Activated naive CD4-positive, alpha-beta T cell treated with anti-CD3 and anti-CD28 coated beads for 36 hours (primary cell): ENCODE measurements around the gene SMYD2. TPM values are rescaled to one million over a fixed set of nuclear protein-coding genes. Genes with fewer than 3 reads are reported as not detected.

Source experiments
- CTCF ChIA-PET: fragments of 350-600 bp; sonication (Branson Sonifier 250); formaldehyde crosslinking; loops from one replicate; lab custom pipeline; 2021; ENCODE audit warnings: antibody characterized with exemption; lab: Charles Lee
- DNase-seq: peaks from one replicate; pipeline ENCODE4 v3.0.0-alpha.2; 2020
- H3K27ac Mint-ChIP-seq: one replicate; pipeline ENCODE4 v1.8.0; 2021; ENCODE audit warnings: mild to moderate bottlenecking, mixed read lengths
- H3K27me3 Mint-ChIP-seq: one replicate; pipeline ENCODE4 v1.8.0; 2021; ENCODE audit warnings: low read depth, mixed read lengths
- H3K36me3 Mint-ChIP-seq: one replicate; pipeline ENCODE4 v1.8.0; 2021; ENCODE audit warnings: low read depth, mixed read lengths
- H3K4me1 Mint-ChIP-seq: one replicate; pipeline ENCODE4 v1.8.0; 2021; ENCODE audit warnings: low read depth, mixed read lengths
- H3K4me3 Mint-ChIP-seq: one replicate; pipeline ENCODE4 v1.8.0; 2021; ENCODE audit warnings: mild to moderate bottlenecking, moderate library complexity, mixed read lengths
- H3K9me3 Mint-ChIP-seq: one replicate; pipeline ENCODE4 v1.8.0; 2021; ENCODE audit warnings: mixed read lengths
- intact Hi-C: fragments of 100-400 bp; cut with micrococcal nuclease; formaldehyde crosslinking; loops from one replicate; pipeline ENCODE4 v1.15.1; 2023
- total RNA-seq, 2 experiments: library from RNA; stranded (reverse); gene quantifications; one replicate each; pipeline ENCODE4 v1.2.3, GENCODE V29; 2021

The SMYD2 gene
- total RNA-seq, 2 experiments from 2014 or later: 33.4 to 38.4 TPM

DNA sequence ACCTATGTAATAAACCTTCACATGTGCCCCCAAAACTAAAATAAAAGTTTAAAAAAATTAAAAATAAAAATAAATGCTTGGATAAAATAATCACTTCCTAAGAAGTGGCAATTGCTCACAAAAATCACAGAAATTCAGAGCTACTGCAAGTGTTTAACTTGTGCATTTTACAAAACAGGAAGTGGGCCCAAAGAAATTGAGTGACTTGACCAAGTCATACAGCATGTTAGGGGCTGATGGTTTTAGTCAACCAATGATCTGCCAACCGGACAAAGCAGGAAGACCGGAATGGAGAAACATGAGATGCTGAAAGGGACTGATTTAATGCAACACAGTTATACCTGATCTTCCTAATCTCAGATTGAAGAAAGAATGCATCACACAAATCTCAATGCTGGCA is 96.5 kb downstream of the SMYD2 start:
- Mint-ChIP-seq H3K36me3 (no peaks in the 10 kb centered on the region), H3K4me1 (no peaks in the 10 kb centered on the region), H3K27ac (no peak overlapping the region), H3K4me3 (no peak overlapping the region), H3K27me3 (no peaks in the 10 kb centered on the region), H3K9me3 (no peaks in the 10 kb centered on the region)
- CTCF ChIA-PET: no interaction called here
- intact Hi-C loops: no loop called here
- no peak for DNase-seq

- no peak for DNase-seq
- Mint-ChIP-seq H3K4me3 (no peak overlapping the region), H3K36me3 (no peaks in the 10 kb centered on the region), H3K9me3 (no peaks in the 10 kb centered on the region), H3K27me3 (no peaks in the 10 kb centered on the region), H3K4me1 (no peaks in the 10 kb centered on the region), H3K27ac (no peak overlapping the region)
- CTCF ChIA-PET: no interaction called here
- intact Hi-C loops: no loop called here
These were observed 96.9 kb downstream of the SMYD2 start for GRCh38 chr1:214377886-214378285.

DNA sequence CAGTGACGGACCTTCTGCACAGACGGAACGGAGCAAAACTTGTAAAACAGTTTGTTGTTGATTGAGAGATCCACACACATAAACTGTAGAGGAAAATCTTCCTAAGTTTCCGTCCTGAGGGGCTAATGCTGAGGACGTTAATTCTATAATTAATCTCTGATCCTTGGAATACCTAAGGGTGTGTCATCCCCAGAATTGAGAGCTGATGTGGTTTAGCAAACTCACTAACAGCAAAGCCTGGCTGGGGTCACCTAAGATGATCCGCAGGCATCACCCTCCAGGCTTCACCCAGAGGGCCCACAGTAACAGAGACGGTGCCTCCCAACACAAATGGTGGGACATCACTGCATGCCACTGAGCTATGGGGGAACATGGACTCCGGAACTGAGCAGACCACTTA is 97.5 kb downstream of the SMYD2 start:
- DNase-seq: no peak
- Mint-ChIP-seq H3K4me3 (no peak overlapping the region), H3K36me3 (no peaks in the 10 kb centered on the region), H3K27me3 (no peaks in the 10 kb centered on the region), H3K27ac (no peak overlapping the region), H3K4me1 (no peaks in the 10 kb centered on the region), H3K9me3 (no peaks in the 10 kb centered on the region)
- CTCF ChIA-PET: no interaction called here
- intact Hi-C loops: no loop called here

- H3K36me3 Mint-ChIP-seq: no peaks in the 10 kb centered on the region
- H3K4me3 Mint-ChIP-seq: no peak overlapping the region
- H3K9me3 Mint-ChIP-seq: no peaks in the 10 kb centered on the region
- intact Hi-C loops: no loop called here
- DNase-seq: no peak
- H3K4me1 Mint-ChIP-seq: no peaks in the 10 kb centered on the region
- H3K27ac Mint-ChIP-seq: no peak overlapping the region
- CTCF ChIA-PET: no interaction called here
- H3K27me3 Mint-ChIP-seq: no peaks in the 10 kb centered on the region
These were observed 98.4 kb downstream of the SMYD2 start for GRCh38 chr1:214379236-214379970.

DNA sequence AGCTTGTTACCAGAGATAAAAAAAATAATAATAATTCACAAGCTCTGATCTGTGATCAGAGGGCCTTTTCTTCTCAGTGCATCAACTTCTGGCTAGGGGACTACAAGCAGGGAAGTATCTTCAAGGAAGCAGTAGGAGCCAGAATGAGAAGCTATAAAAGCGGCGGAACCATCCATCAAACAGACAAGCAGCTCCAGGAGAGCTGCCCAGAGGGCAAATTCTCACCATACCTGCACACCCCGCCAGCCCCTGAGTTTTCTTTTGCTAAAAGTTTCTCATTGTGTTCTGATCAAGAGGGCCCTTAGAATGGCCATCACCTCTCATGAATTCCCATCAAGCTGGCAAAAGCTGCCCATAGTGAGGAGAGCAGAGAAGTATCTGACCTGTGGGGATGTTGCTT is 99.4 kb downstream of the SMYD2 start:
- no peaks in the 10 kb centered on the region for H3K4me1 Mint-ChIP-seq
- no peak overlapping the region for H3K27ac Mint-ChIP-seq
- CTCF ChIA-PET: interaction anchor here (0.7 kb wide), 1 partner anchor 48 kb away, joined by 4 read pairs; no protein-coding TSS in a partner anchor
- H3K4me3 Mint-ChIP-seq: no peak overlapping the region
- H3K9me3 Mint-ChIP-seq: no peaks in the 10 kb centered on the region
- intact Hi-C loops: no loop called here
- DNase-seq: no peak
- no peaks in the 10 kb centered on the region for H3K36me3 Mint-ChIP-seq
- no peaks in the 10 kb centered on the region for H3K27me3 Mint-ChIP-seq

GRCh38 chr1:214380986-214381695 is 100.2 kb downstream of the SMYD2 start:
- Mint-ChIP-seq H3K36me3 (no peaks in the 10 kb centered on the region), H3K27me3 (no peaks in the 10 kb centered on the region), H3K27ac (no peak overlapping the region), H3K4me1 (no peaks in the 10 kb centered on the region), H3K4me3 (no peak overlapping the region), H3K9me3 (no peaks in the 10 kb centered on the region)
- CTCF ChIA-PET: interaction anchor here (0.7 kb wide), 1 partner anchor 49 kb away, joined by 4 read pairs; no protein-coding TSS in a partner anchor
- intact Hi-C loops: no loop called here
- no peak for DNase-seq

DNA sequence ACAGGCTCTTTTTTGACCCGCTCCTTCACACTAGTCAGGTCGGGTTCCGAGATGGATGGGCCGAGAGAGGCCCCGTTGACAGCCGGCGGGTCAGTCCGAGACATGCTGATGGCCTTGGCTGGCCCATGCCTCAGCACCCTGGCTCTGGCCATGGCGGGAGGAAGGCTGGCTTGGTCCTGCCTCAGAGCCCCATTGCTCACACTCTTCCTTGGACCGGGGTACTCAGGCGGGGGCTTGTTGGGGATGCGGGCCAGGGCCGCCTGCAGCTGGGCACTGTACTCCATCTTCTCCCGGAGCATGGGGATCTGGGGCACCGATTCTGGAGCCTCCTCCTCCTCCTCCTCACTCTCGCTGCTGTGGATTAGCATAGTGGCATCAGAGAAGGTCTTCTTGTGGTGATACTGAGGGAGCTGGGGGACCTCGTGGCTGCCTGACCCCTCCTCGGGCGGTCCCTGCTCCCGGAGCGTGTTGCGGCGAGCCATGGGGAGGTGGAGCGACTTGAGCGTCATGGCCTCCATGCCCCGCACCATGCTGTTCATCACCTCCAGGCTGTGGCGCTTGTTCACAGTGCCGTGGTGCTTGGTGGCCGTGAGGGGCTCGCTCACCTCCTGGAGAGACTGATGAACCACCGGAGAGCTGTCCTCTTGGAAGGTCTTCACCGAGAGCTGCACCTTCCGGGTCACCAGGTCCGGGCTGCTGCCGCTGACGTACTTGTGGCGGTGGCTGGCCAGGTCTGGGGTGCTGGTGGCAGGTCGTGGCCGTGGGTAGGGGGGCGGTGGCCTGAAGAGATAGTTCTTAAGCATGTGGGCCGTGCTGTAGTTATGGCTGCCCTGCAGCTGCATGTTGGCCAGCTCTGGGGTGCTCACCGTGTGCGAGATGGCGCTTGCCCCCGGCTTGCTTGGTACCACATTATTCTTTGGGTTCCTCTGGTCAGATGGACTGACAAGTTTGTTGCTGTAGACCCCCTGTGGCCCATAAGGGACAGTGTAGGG is 102.7 kb downstream of the SMYD2 start:
- DNase-seq: no peak

GRCh38 chr1:214384373-214385079 is 103.6 kb downstream of the SMYD2 start:
- Mint-ChIP-seq H3K9me3 (no peaks in the 10 kb centered on the region), H3K27me3 (no peaks in the 10 kb centered on the region), H3K4me1 (no peaks in the 10 kb centered on the region), H3K36me3 (no peaks in the 10 kb centered on the region), H3K4me3 (no peak overlapping the region), H3K27ac (no peak overlapping the region)
- CTCF ChIA-PET: no interaction called here
- intact Hi-C loops: no loop called here
- DNase-seq: no peak

More for the DNA sequence above, 102.7 kb downstream of the SMYD2 start:
- Mint-ChIP-seq H3K27ac (no peak overlapping the region), H3K4me3 (no peak overlapping the region), H3K4me1 (no peaks in the 10 kb centered on the region), H3K9me3 (no peaks in the 10 kb centered on the region), H3K36me3 (no peaks in the 10 kb centered on the region), H3K27me3 (no peaks in the 10 kb centered on the region)
- intact Hi-C loops: no loop called here
- CTCF ChIA-PET: no interaction called here

- CTCF ChIA-PET: interaction anchor here (1.4 kb wide), 1 partner anchor 199 kb away, joined by 10 read pairs; no protein-coding TSS in a partner anchor
- no peak overlapping the region for H3K27ac Mint-ChIP-seq
- DNase-seq: no peak
- H3K4me1 Mint-ChIP-seq: no peaks in the 10 kb centered on the region
- H3K4me3 Mint-ChIP-seq: no peak overlapping the region
- no peaks in the 10 kb centered on the region for H3K27me3 Mint-ChIP-seq
- H3K9me3 Mint-ChIP-seq: no peaks in the 10 kb centered on the region
- intact Hi-C loops: no loop called here
- H3K36me3 Mint-ChIP-seq: no peaks in the 10 kb centered on the region
These were observed 104.5 kb downstream of the SMYD2 start for GRCh38 chr1:214385428-214385827.

GRCh38 chr1:214386333-214386732 is 105.4 kb downstream of the SMYD2 start:
- Mint-ChIP-seq H3K4me3 (no peak overlapping the region), H3K27ac (no peak overlapping the region), H3K9me3 (no peaks in the 10 kb centered on the region), H3K27me3 (no peaks in the 10 kb centered on the region), H3K4me1 (no peaks in the 10 kb centered on the region), H3K36me3 (no peaks in the 10 kb centered on the region)
- intact Hi-C loops: no loop called here
- no peak for DNase-seq
- CTCF ChIA-PET: interaction anchor here (1.4 kb wide), 1 partner anchor 199 kb away, joined by 10 read pairs; no protein-coding TSS in a partner anchor
